Sigmoid colon (tissue), 3 donors: ENCODE measurements around the gene GNAI1.

Experiments
- POLR2A ChIP-seq, 2 donors: fragments of 450-650 bp; IDR thresholded peaks; one replicate each; pipeline ENCODE4 v1.6.1; 2016; ENCODE audit warnings: antibody characterized with exemption in 2 of 2, mild to moderate bottlenecking in 2 of 2, moderate library complexity in 2 of 2
- TF ChIP-seq, protein P1 (sequence below), 4 experiments: fragments of 450-650 bp in 3 of 4; fragments of 200-600 bp in 1 of 4; IDR thresholded peaks; one replicate each; pipeline ENCODE4 v1.5.1; 2016 to 2019; ENCODE audit warnings: antibody characterized with exemption in 4 of 4, mild to moderate bottlenecking in 3 of 4, moderate library complexity in 2 of 4

DNA sequence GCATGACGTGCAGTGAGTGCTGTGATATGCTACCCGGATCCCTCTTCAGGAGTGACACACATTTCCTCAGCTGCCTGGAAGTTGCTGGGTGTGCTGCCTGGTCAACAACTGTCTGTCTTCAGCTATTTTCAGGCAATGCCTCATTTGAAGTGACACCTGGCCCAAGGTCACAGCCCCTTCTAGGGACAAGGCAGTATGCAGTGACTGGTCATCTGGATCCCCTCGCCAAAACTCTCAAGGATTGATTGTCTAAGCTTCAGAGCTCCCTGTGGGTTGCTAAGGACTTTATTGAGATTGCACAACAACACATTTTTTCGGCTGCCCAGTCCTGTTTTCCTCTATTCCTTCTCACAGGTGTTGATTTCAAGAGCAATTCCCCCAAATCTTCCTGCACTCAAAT, 108.8 kb downstream of the GNAI1 start:
- TF ChIP-seq, protein P1, sequence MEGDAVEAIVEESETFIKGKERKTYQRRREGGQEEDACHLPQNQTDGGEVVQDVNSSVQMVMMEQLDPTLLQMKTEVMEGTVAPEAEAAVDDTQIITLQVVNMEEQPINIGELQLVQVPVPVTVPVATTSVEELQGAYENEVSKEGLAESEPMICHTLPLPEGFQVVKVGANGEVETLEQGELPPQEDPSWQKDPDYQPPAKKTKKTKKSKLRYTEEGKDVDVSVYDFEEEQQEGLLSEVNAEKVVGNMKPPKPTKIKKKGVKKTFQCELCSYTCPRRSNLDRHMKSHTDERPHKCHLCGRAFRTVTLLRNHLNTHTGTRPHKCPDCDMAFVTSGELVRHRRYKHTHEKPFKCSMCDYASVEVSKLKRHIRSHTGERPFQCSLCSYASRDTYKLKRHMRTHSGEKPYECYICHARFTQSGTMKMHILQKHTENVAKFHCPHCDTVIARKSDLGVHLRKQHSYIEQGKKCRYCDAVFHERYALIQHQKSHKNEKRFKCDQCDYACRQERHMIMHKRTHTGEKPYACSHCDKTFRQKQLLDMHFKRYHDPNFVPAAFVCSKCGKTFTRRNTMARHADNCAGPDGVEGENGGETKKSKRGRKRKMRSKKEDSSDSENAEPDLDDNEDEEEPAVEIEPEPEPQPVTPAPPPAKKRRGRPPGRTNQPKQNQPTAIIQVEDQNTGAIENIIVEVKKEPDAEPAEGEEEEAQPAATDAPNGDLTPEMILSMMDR (IDR thresholded peaks at IDR 0.05), result no peak
- TF ChIP-seq POLR2A (IDR thresholded peaks at IDR 0.05), result no peak
